Neural progenitor cell (in vitro differentiated cells): ENCODE measurements around the gene HTT.

Experiments
- EZH2 ChIP-seq: fragments of 200-600 bp; sonication (generic); IDR thresholded peaks from 2 replicates; pipeline ENCODE4 v1.6.1; 2017; ENCODE audit warnings: antibody characterized with exemption, mild to moderate bottlenecking, moderate library complexity
- EZH2phosphoT487 ChIP-seq: fragments of 200-600 bp; sonication (generic); IDR thresholded peaks from 2 replicates; pipeline ENCODE4 v1.6.1; 2017; ENCODE audit warnings: antibody characterized with exemption
- TF ChIP-seq, protein P1 (sequence below): fragments of 200-600 bp; sonication (generic); IDR thresholded peaks from 2 replicates; pipeline ENCODE4 v1.5.1; 2017; ENCODE audit warnings: antibody characterized with exemption, mild to moderate bottlenecking

DNA sequence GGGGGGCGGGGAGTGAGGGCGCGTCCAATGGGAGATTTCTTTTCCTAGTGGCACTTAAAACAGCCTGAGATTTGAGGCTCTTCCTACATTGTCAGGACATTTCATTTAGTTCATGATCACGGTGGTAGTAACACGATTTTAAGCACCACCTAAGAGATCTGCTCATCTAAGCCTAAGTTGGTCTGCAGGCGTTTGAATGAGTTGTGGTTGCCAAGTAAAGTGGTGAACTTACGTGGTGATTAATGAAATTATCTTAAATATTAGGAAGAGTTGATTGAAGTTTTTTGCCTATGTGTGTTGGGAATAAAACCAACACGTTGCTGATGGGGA, 1.1 kb downstream of the HTT start:
- TF ChIP-seq, protein P1, sequence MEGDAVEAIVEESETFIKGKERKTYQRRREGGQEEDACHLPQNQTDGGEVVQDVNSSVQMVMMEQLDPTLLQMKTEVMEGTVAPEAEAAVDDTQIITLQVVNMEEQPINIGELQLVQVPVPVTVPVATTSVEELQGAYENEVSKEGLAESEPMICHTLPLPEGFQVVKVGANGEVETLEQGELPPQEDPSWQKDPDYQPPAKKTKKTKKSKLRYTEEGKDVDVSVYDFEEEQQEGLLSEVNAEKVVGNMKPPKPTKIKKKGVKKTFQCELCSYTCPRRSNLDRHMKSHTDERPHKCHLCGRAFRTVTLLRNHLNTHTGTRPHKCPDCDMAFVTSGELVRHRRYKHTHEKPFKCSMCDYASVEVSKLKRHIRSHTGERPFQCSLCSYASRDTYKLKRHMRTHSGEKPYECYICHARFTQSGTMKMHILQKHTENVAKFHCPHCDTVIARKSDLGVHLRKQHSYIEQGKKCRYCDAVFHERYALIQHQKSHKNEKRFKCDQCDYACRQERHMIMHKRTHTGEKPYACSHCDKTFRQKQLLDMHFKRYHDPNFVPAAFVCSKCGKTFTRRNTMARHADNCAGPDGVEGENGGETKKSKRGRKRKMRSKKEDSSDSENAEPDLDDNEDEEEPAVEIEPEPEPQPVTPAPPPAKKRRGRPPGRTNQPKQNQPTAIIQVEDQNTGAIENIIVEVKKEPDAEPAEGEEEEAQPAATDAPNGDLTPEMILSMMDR: no peak
- TF ChIP-seq EZH2 (no peak), EZH2phosphoT487 (no peak)
